ENCODE data around the gene FAM53B.

Gene FAM53B

DNA sequence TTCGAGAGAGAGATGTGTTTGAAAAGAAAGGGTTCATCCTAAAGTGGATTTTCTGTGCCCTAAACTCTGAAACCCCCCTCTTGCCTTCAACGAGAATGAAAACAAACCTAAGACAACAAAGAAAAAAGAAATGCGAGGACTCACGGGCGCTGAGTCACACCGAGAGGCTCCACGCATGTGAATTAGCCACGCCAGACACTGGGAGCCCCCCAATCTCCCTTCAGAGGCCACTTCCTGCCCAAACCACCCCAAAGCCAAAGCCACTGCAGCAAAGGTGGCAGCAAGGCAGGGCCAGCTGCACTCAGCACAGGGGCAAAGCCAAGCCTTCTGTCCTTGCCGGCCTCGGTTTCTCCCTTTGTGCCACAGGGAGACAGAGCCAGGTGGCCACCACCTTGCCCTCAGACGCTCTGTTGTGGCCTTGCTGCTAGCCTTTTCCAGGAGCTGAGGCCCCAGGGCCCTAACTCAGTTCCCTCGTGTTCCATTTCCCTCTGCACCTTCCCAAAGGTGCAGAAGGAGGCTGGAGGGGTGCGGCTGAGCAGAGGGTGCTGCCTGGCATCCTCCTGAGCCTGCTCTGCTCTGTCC is 93.3 kb downstream of the FAM53B start:
- peak; percentile 31 to 62 (median 39) for DNase-seq (ENCODE audit: low read depth in 3 of 3, low spot score in 1 of 3)

GRCh38 chr10:124650263-124650662 is 93.9 kb downstream of the FAM53B start:
- DNase-seq (ENCODE audit: low read depth in 3 of 3, low spot score in 1 of 3) = no peak

DNA sequence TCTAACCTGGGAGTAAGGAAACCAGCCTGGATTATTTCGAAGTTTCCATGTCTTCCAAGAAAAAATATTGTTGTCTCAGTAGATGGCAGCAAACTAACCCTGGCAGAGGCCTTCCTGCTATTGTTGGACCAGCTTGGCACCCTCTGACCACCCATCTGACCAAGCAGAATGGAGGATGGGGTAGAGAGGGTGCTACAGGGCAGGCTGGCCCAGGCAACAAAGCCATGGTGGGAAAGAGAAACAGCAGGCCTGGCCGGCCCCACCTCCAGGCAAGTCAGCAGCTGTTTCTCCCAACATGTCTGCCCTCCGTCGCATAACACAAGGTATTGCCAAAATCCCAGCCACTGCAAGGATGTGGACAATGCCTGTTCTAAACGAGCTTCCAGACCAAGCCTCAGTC is 95.0 kb downstream of the FAM53B start:
- no peak for DNase-seq (ENCODE audit: low read depth in 3 of 3, low spot score in 1 of 3)

GRCh38 chr10:124648738-124649137 is 95.4 kb downstream of the FAM53B start:
- peak in 1 of 3 donors; percentile 28 for DNase-seq (ENCODE audit: low read depth in 3 of 3, low spot score in 1 of 3)

DNA sequence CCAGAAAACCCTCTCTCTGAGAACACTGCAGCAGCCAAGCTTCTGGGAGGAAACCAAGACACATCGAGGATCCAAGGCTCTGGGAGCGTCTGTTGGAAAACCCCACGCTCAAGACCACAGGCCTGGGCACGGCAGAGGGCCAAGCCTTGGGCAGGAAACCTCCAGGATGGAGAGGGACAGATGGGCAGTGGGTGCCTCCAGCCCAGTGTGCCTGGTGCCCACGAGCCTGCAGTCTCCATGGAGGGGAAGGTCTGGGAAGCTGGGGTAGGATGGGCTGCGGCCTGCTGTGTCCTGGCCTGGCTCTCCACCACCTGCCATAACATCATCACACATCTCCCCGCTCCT is 96.1 kb downstream of the FAM53B start:
- no peak for DNase-seq (ENCODE audit: low read depth in 3 of 3, low spot score in 1 of 3)

- peak; percentile 31 to 59 (median 52) for DNase-seq (ENCODE audit: low read depth in 3 of 3, low spot score in 1 of 3)
Observed at GRCh38 chr10:124647421-124648130, 96.6 kb downstream of the FAM53B start.

DNA sequence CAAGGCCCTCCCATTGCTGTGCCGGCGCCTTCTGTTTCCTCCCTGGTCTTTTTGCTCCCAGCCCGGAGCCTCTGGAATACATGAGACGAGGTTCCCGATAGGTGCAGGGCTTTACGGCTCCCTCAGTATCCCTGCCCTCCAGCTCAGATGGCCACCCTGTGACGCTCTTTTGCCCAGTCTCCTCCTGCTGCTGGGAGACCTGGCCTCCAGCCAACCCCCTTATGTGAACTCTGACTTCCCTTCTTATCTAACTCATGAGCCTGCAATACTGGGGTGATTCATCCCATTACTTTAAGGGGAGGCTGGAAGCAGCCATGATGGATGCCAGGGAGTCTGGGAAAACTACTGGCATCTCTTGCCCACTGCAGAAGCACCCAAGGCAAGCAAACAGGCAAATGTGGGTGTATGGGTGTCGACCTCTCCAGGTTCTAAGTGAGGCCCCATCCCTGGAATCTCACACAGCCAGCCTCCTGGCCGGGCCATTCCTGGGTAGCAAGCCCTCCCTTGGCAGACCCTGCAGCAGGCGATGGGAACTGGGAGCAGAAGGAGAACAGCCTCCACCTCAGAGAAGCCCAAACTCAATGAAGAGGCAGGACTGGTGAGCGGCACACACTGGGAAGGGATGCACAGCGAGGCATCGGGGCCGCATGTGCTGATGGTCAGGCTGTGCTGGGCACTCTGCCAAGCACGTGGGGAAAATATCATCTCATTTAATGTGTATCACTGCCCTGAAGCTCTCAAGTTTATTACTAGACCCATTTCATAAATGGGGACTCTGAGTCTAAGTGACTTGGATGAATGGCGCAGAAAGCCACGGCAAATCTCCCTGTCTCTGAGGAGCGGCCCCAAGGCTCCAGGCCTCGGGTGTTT is 97.5 kb downstream of the FAM53B start:
- DNase-seq (ENCODE audit: low read depth in 3 of 3, low spot score in 1 of 3) = no peak

DNA sequence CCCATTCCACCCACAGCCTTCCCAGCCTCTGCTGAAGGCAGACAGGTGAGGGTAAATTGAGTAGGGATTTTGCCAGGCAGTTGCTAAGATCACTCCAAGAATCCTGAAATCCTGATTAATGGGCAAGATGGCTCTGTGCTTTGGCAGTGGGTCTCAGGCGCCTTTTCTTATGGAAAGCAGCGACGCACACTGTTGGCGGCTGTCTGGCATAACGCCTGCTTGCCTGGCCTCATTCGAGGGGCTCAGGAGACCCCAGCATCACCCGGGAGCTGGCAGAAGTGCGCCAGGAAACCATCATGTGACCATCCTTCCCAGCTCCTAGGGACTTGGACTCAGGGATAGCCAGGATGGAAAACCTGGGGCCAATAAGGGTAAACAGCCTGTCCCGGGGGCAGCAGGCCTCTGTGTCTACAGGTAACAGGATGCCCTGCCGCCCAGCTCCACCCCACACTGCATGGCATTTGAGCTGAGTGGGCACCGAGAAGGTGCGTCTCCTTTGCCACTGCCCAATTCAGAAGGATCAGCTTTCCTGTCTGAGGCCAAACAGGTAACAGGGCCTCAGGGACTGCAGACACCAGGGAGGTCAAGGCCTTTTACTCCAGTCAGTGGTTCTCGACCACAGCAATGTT is 98.6 kb downstream of the FAM53B start:
- no peak for DNase-seq (ENCODE audit: low read depth in 3 of 3, low spot score in 1 of 3)

- DNase-seq (ENCODE audit: low read depth in 3 of 3, low spot score in 1 of 3) = no peak
Observed at GRCh38 chr10:124644771-124645415, 99.3 kb downstream of the FAM53B start.

- no peak for DNase-seq (ENCODE audit: low read depth in 3 of 3, low spot score in 1 of 3)
Observed at GRCh38 chr10:124644236-124644635, 99.9 kb downstream of the FAM53B start.

DNA sequence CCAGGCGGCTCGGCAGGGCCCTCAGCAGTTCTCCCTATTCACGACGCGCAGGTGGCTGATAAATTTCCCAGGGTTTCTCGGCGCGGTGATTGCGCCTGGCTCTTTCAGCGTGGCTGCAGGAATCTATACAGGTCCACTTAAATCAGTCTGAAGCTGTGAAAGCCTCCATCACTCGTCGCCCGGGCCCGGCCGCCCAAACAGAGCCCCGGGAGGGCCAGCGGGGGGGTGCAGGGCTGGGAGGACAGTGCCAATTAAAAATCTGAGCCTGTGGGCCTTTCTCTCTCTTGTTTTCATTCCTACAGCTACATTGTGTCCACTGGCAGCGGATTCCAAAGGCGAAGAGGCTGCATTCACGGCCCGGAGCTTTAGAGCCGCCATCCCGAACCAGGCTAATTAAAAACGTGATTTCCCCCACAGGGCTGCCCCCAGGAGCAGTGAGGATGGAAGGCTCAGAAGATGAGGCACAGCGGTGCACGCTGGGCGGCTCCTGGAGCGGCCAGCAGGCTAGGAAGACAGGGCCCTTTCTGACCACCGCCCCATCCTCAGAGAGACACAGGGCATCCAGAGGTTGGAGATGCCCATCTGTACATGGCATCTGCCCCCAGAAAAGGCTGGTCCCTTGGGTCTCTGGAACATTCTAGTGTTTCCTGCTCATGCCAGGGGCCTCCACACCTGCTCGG is 100.7 kb downstream of the FAM53B start:
- no peak for DNase-seq (ENCODE audit: low read depth in 3 of 3, low spot score in 1 of 3)

- DNase-seq (ENCODE audit: low read depth in 3 of 3, low spot score in 1 of 3) = no peak
Observed at GRCh38 chr10:124642088-124642710, 102.0 kb downstream of the FAM53B start.

DNA sequence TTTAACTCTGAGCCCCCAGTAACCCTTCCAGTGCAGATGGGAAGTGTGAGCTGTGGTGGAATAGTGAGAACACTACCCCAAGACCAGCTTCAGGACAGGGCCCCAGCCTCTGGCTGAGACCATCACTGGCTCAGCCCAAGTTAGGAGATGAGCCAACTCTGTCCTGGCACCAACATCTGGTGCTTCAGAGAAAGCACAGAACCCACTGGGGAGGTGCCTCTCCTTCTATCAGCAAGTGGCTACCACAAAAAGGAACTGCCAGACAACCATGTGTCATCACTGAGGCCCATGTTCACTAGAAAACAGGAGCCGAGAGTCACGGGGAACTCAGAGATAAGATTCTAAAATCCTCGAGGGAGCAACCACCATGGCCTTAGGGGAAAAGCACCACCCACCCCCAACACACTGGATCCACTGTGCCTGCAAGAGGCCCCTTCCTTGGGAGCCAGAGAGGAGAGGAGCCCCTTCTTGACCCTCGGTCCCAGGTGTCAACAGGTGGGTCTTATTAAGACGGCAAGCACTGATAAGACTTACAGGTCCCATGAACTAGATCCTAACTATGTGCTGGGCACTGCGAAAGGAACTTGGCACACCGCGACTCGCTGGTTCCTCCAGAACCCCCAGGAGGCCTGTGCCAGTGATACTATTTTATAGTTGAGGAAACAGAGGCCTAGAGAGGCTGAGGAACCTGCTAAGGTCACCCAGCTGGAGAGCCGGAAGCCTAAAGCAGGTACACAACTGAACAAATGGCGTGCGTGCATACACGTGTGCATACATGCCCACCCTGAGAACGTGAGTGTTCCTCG is 102.7 kb downstream of the FAM53B start:
- peak in 1 of 3 donors; percentile 18 for DNase-seq (ENCODE audit: low read depth in 3 of 3, low spot score in 1 of 3)

DNA sequence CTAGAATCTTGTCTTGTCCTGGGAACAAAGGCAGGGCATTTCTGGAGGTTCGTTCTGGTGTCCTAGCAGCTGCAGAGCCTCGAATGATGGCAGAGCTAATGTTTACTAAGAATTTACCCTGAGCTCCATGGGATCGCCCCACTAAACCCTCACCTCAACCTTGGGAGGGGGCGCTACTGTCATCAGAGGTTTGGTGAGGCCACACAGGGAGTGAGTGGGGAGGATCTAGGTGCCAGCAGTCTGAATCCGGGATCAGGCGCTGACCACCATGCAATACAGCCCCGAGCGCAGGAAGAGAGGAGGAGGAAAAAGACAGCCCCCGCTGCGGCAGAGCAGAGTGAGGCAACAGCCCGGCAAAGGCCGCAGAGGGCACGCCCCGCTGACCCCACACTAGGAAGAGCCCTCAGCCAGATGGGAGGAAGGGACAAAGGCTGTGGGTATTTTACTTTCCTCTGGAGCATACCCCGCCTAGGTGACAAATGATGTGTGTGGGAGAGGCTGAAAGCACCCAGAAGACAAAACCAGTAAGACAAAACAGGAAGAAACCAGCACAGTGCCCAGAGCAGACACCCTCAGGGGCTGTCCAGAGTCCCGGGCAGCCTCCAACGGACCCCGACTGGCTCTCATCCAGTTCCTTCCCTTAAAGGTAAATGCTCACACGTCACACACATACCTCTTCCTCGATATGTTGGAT is 103.5 kb downstream of the FAM53B start:
- DNase-seq (ENCODE audit: low read depth in 3 of 3, low spot score in 1 of 3) = no peak

GRCh38 chr10:124640056-124640455 is 104.1 kb downstream of the FAM53B start:
- DNase-seq (ENCODE audit: low read depth in 3 of 3, low spot score in 1 of 3) = no peak

- no peak for DNase-seq (ENCODE audit: low read depth in 3 of 3, low spot score in 1 of 3)
Observed at GRCh38 chr10:124639646-124640045, 104.5 kb downstream of the FAM53B start.

DNA sequence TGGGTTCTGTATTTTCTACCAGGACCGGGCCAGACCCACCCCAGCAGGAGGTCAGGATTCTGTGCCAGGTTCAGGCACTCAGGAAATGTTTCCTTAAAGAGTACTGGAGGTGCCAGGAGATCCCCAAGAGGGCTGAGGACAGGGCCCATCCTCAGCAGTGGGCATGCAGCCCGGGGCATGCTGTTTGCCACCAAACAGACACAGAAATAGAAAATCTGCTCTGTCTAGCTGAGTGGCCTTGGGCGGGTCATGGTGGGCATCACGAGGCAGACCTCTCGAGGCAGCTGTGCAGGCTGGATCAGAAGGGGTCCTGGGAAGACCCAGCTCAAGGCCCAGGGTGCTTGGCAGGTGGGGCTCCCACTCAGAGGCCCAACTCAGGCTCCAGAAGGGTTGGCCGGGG is 105.0 kb downstream of the FAM53B start:
- no peak for DNase-seq (ENCODE audit: low read depth in 3 of 3, low spot score in 1 of 3)

DNA sequence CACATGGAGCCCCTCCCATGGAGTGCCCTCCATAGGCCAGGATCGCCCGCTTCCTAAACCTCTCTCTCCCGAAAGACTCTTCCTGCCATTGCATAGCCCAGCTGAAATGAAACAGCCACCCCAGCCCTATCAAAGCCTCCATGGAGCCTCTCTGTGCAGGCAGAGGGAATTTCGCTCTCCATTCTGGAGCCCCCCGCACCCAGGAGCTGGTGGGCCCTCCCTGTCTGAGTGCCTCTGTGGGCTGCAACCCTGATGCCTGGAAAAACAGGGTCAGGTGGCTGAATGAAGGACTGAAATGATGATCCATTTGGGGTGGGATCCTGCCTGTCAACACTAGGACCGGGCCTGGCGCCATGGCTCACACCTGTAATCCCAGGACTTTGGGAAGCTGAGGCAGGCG is 106.4 kb downstream of the FAM53B start:
- DNase-seq (ENCODE audit: low read depth in 3 of 3, low spot score in 1 of 3) = no peak

Data from stimulated activated CD4-positive, alpha-beta T cell treated with anti-CD3 and anti-CD28 coated beads, TNF-alpha, amount 100 ng/mL, for 1 hour (primary cell).